HepG2 (cell line): Measurements from ENCODE around the gene LYRM4. TPM values are rescaled to one million over a fixed set of nuclear protein-coding genes. Genes with fewer than 3 reads are reported as not detected.

ENCODE experiments used
- ATF2 ChIP-seq: sonication (generic); formaldehyde crosslinking; IDR thresholded peaks from 2 replicates; pipeline ENCODE4 v1.4.0; 2020; ENCODE audit warnings: missing genetic modification reagents
- CERS6 ChIP-seq: sonication (generic); formaldehyde crosslinking; IDR thresholded peaks from 2 replicates; pipeline ENCODE4 v1.5.0; 2020; ENCODE audit warnings: missing genetic modification reagents
- DNMT1 ChIP-seq: sonication (generic); formaldehyde crosslinking; IDR thresholded peaks from 2 replicates; pipeline ENCODE4 v1.5.1; 2020; ENCODE audit warnings: mild to moderate bottlenecking, missing genetic modification reagents
- GATAD2A ChIP-seq: IDR thresholded peaks from 2 replicates; pipeline ENCODE4 v1.6.1; 2016
- HIVEP1 ChIP-seq: sonication (generic); formaldehyde crosslinking; IDR thresholded peaks from 2 replicates; pipeline ENCODE4 v1.4.0; 2020; ENCODE audit warnings: mild to moderate bottlenecking, missing genetic modification reagents
- HMGXB3 ChIP-seq: sonication (generic); formaldehyde crosslinking; IDR thresholded peaks from 2 replicates; pipeline ENCODE4 v1.4.0; 2020; ENCODE audit warnings: missing genetic modification reagents, borderline replicate concordance
- HOMEZ ChIP-seq: IDR thresholded peaks from 2 replicates; pipeline ENCODE4 v1.6.1; 2016; ENCODE audit warnings: low read depth
- KDM2A ChIP-seq: sonication (generic); formaldehyde crosslinking; IDR thresholded peaks from 2 replicates; pipeline ENCODE4 v1.4.0; 2020; ENCODE audit warnings: low read depth, missing genetic modification reagents, borderline replicate concordance
- NFATC3 ChIP-seq: sonication (generic); formaldehyde crosslinking; IDR thresholded peaks from 2 replicates; pipeline ENCODE4 v1.5.1; 2020; ENCODE audit warnings: mild to moderate bottlenecking, missing genetic modification reagents
- NFKB2 ChIP-seq: sonication (generic); formaldehyde crosslinking; IDR thresholded peaks from 2 replicates; pipeline ENCODE4 v1.4.0; 2020; ENCODE audit warnings: missing genetic modification reagents, borderline replicate concordance
- NR2F6 ChIP-seq, 2 experiments: IDR thresholded peaks; 2 replicates each; pipeline ENCODE4 v1.6.1; 2016; ENCODE audit warnings: antibody characterized with exemption in 1 of 2, mild to moderate bottlenecking in 1 of 2
- POGZ ChIP-seq: sonication (generic); formaldehyde crosslinking; IDR thresholded peaks from 2 replicates; pipeline ENCODE4 v1.4.0; 2020; ENCODE audit warnings: mild to moderate bottlenecking, missing genetic modification reagents
- SALL1 ChIP-seq: sonication (generic); formaldehyde crosslinking; IDR thresholded peaks from 2 replicates; pipeline ENCODE4 v1.8.0; 2022; ENCODE audit warnings: mild to moderate bottlenecking, missing genetic modification reagents
- TCF7L2 ChIP-seq: IDR thresholded peaks from 2 replicates; pipeline ENCODE4 v1.6.1; 2011; ENCODE audit warnings: mild to moderate bottlenecking, low read depth, low read length, moderate library complexity
- YEATS2 ChIP-seq: sonication (generic); formaldehyde crosslinking; IDR thresholded peaks from 2 replicates; pipeline ENCODE4 v1.4.0; 2020; ENCODE audit warnings: missing genetic modification reagents, borderline replicate concordance
- ZNF296 ChIP-seq: sonication (generic); formaldehyde crosslinking; conservative IDR thresholded peaks from 2 replicates; pipeline ENCODE4 v1.5.0; 2020; ENCODE audit warnings: mild to moderate bottlenecking, missing genetic modification reagents
- ZNF639 ChIP-seq: conservative IDR thresholded peaks from 2 replicates; pipeline ENCODE4 v1.6.1; 2018; ENCODE audit warnings: missing genetic modification reagents
- ZNF749 ChIP-seq: sonication (generic); formaldehyde crosslinking; IDR thresholded peaks from 2 replicates; pipeline ENCODE4 v1.8.0; 2022; ENCODE audit warnings: mild to moderate bottlenecking, missing genetic modification reagents, moderate library complexity, borderline replicate concordance
- ZNF761 ChIP-seq: sonication (generic); formaldehyde crosslinking; conservative IDR thresholded peaks from 2 replicates; pipeline ENCODE4 v1.4.0; 2020; ENCODE audit warnings: mild to moderate bottlenecking, missing genetic modification reagents
- ZNF841 ChIP-seq: sonication (generic); formaldehyde crosslinking; IDR thresholded peaks from 2 replicates; pipeline ENCODE4 v1.8.1; 2023; ENCODE audit warnings: missing genetic modification reagents, borderline replicate concordance
- ZSCAN29 ChIP-seq: sonication (generic); formaldehyde crosslinking; conservative IDR thresholded peaks from 2 replicates; pipeline ENCODE4 v1.4.0; 2020; ENCODE audit warnings: mild to moderate bottlenecking, missing genetic modification reagents
- polyA plus RNA-seq, 8 experiments: library from polyadenylated mRNA; depleted of rRNA in 3 of 8; stranded (reverse) in 7 of 8; unstranded in 1 of 8; fragments of >200 nt; fragmentation: Illumina TruSeq in 4 of 8; extraction: Trizol in 4 of 8; gene quantifications; 2 replicates each; pipeline versions ENCODE4 v1.2.1 to v1.2.3, GENCODE V29; 2011 to 2016; ENCODE audit warnings: low read depth in 4 of 8, missing spikeins in 1 of 8, mixed read lengths in 1 of 8; ENCODE audit not compliant: insufficient read depth in 1 of 8
- total RNA-seq, 5 experiments: library from RNA; depleted of rRNA; stranded (reverse); fragments of >200 nt; fragmentation: Illumina TruSeq; extraction: Trizol; gene quantifications; 2 replicates each; pipeline ENCODE4 v1.2.3, GENCODE V29; 2016; ENCODE audit warnings: low read depth in 1 of 5

The LYRM4 gene
- total and polyA plus RNA-seq, 2 of the 13 experiments (the other 11 are each of a cell fraction or from before 2014, with no cell fraction given), result 64.6 to 67.5 TPM

GRCh38 chr6:5143634-5144311, 117.0 kb downstream of the LYRM4 start (continued):
- TF ChIP-seq HOMEZ (CRISPR knock-in tag) (0 out of 2 replicates have a peak, but pooled peaks have one; percentile 9), ZNF296 (CRISPR knock-in tag) (no peak), NR2F6 (IDR thresholded peaks at IDR 0.05) (no peak), NR2F6 (CRISPR knock-in tag; IDR thresholded peaks at IDR 0.05) (no peak), YEATS2 (CRISPR knock-in tag) (peak; percentile 40; the same call in 1 of the 2 replicates), DNMT1 (CRISPR knock-in tag) (no peak), ZNF639 (CRISPR knock-in tag) (no peak), ZSCAN29 (CRISPR knock-in tag) (no peak), ZNF841 (CRISPR knock-in tag) (no peak), ATF2 (CRISPR knock-in tag) (peak; percentile 57; the same call in 1 of the 2 replicates), NFATC3 (no peak), CERS6 (no peak), ZNF761 (CRISPR knock-in tag) (no peak), ZNF749 (no peak), SALL1 (CRISPR knock-in tag) (peak; percentile 51; the same call in 1 of the 2 replicates), HIVEP1 (CRISPR knock-in tag) (no peak), POGZ (CRISPR knock-in tag) (no peak), GATAD2A (CRISPR knock-in tag) (peak; percentile 45; the same call in 1 of the 2 replicates), TCF7L2 (no peak), HMGXB3 (CRISPR knock-in tag) (no peak), NFKB2 (CRISPR knock-in tag) (no peak), KDM2A (CRISPR knock-in tag) (peak; percentile 42; the same call in 1 of the 2 replicates)
